ENCODE data around the gene DIPK1B.
A peak's percentile ranks its signal among the peaks of the same experiment; 100 is the strongest.

DIPK1B gene

DNA sequence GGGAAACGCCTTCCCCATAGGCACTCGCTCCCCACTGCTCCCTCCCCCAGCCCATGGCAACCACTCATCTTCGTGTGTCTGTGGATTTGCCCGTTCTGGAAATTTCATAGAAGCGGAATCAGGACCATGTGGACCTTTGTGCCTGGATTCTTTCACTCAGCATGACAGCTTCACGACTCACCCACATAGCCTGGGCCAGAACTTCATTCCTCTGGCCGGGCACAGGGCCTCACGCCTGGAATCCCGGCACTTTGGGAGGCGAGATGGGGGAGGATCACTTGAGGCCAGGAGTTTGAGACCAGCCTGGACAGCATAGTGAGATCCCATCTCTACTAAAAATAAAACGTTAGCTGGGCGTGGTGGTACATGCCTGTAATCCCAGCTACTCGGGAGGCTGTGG lies 12.1 kb upstream of the DIPK1B start:
- H2AK5ac ChIP-seq (ENCODE audit: low read length) = no peak overlapping the region
- no peaks in the 10 kb centered on the region for H3K27me3 ChIP-seq (ENCODE audit: insufficient read depth, low read length)
- no peak overlapping the region for H2BK5ac ChIP-seq (ENCODE audit: low read depth, low read length, poor library complexity)
- H4K91ac ChIP-seq (ENCODE audit: low read depth, low read length) = no peak overlapping the region
- no peaks in the 10 kb centered on the region for H3K79me2 ChIP-seq (ENCODE audit: control insufficient read depth, insufficient read depth, low read length, poor library complexity)
- no peak overlapping the region for H2BK12ac ChIP-seq (ENCODE audit: low read length)
- no peaks in the 10 kb centered on the region for H3K79me1 ChIP-seq (ENCODE audit: low read length)
- peaks cover 0 to 8% of the 10 kb centered on the region in 2 experiments for H3K4me1 ChIP-seq (ENCODE audit: control insufficient read depth in 1 of 2, insufficient read depth in 2 of 2, low read length in 2 of 2)
- H3K9ac ChIP-seq (ENCODE audit: low read length) = no peak overlapping the region
- H3K9me3 ChIP-seq (ENCODE audit: insufficient read depth, low read depth, low read length) = peaks cover 3% of the 10 kb centered on the region
- H4K8ac ChIP-seq (ENCODE audit: low read depth, low read length) = no peak overlapping the region
- no peaks in the 10 kb centered on the region for H3K36me3 ChIP-seq (ENCODE audit: control insufficient read depth in 1 of 2, insufficient read depth in 2 of 2, low read length in 2 of 2)
- no peak overlapping the region for H3K18ac ChIP-seq (ENCODE audit: low read length)
- H2AFZ ChIP-seq (ENCODE audit: insufficient read depth, low read length, poor library complexity) = no peak overlapping the region
- H2BK120ac ChIP-seq (ENCODE audit: insufficient read depth, low read length, poor library complexity) = no peak overlapping the region
- no peak overlapping the region for H3K14ac ChIP-seq (ENCODE audit: low read length)
- no peak overlapping the region for H3K4ac ChIP-seq (ENCODE audit: low read depth, low read length)
- no peak overlapping the region for H3K23ac ChIP-seq (ENCODE audit: low read length)
- H3K27ac ChIP-seq (ENCODE audit: low read depth, low read length) = no peak overlapping the region
- no peak overlapping the region for H3K4me2 ChIP-seq (ENCODE audit: low read length)
- no CpG with 5 or more reads among the region's 13 CpGs for whole genome bisulfite sequencing (ENCODE audit: extremely low coverage, insufficient coverage, insufficient read length)
- peak; percentile 24 to 29 for DNase-seq
- H4K12ac ChIP-seq (ENCODE audit: low read depth, low read length) = no peak overlapping the region
- H3K4me3 ChIP-seq (ENCODE audit: low read depth, low read length) = no peak overlapping the region

DNA sequence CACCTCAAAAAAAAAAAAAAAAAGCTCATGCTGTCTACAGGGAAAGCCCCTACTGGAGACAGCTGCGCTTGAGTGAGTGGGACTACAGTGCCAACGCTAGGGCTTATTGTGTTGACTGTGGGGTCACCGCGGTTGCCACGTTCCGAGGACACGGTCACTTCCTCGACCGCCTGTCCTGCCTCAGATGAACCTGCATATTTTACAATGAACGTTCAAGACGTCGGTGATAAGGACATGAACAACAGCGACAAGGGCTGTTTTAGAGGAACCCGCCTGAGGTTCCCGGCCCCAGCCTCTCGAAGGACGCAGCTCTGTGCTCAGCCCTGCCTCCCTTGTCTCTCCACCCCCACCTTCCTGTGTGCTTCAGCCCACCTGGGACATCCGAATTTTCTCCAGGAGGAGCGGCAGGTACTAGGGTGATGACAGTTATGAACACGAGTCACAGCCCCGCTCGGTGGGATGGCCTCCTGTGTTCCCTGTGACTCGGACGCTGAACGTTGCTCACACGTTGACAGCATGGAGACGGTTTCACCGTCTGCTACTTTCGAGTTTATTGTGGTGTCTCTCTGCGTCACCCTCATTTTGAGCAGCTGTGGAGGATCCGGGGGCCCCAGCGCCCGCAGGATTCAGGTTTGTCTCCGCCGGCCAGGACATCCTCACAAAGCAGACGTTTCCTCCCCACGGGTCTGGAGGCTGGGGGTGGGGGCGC lies 11.3 kb upstream of the DIPK1B start:
- Histone ChIP-seq H3K79me1 (ENCODE audit: low read length) (no peaks in the 10 kb centered on the region), H3K4me1 (ENCODE audit: control insufficient read depth in 1 of 2, insufficient read depth in 2 of 2, low read length in 2 of 2) (peaks cover 0 to 8% of the 10 kb centered on the region in 2 experiments), H2BK12ac (ENCODE audit: low read length) (no peak overlapping the region), H3K18ac (ENCODE audit: low read length) (no peak overlapping the region), H3K79me2 (ENCODE audit: control insufficient read depth, insufficient read depth, low read length, poor library complexity) (no peaks in the 10 kb centered on the region), H4K91ac (ENCODE audit: low read depth, low read length) (no peak overlapping the region), H3K4ac (ENCODE audit: low read depth, low read length) (no peak overlapping the region), H4K8ac (ENCODE audit: low read depth, low read length) (no peak overlapping the region), H3K23ac (ENCODE audit: low read length) (no peak overlapping the region), H4K12ac (ENCODE audit: low read depth, low read length) (no peak overlapping the region), H2AFZ (ENCODE audit: insufficient read depth, low read length, poor library complexity) (no peak overlapping the region), H2BK120ac (ENCODE audit: insufficient read depth, low read length, poor library complexity) (no peak overlapping the region), H3K27ac (ENCODE audit: low read depth, low read length) (no peak overlapping the region), H2BK5ac (ENCODE audit: low read depth, low read length, poor library complexity) (no peak overlapping the region), H3K27me3 (ENCODE audit: insufficient read depth, low read length) (no peaks in the 10 kb centered on the region), H3K4me2 (ENCODE audit: low read length) (no peak overlapping the region), H3K9me3 (ENCODE audit: insufficient read depth, low read depth, low read length) (peaks cover 3% of the 10 kb centered on the region), H3K36me3 (ENCODE audit: control insufficient read depth in 1 of 2, insufficient read depth in 2 of 2, low read length in 2 of 2) (no peaks in the 10 kb centered on the region), H3K14ac (ENCODE audit: low read length) (no peak overlapping the region), H2AK5ac (ENCODE audit: low read length) (no peak overlapping the region), H3K4me3 (ENCODE audit: low read depth, low read length) (no peak overlapping the region), H3K9ac (ENCODE audit: low read length) (no peak overlapping the region)
- WGBS (ENCODE audit: extremely low coverage, insufficient coverage, insufficient read length) = no CpG with 5 or more reads among the region's 38 CpGs
- DNase-seq = no peak

DNA sequence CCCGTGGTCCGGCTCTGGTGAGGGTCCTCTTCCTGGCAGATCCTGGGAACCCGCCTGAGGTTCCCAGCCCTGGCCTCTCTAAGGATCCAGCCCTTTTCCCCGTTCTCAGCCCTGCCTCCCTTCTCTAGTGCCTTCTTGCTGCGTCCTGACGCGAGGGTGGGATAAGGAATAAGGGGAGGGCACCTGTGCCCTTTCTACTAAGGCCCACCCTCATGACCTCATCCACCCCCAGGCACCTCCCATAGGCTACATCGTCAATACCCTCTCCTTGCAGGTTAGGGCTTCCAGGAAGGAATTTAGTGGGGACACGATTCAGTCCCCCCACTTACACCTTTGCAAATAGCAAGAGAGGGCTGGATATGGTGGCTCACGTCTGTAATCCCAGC lies 10.7 kb upstream of the DIPK1B start:
- no peak overlapping the region for H3K23ac ChIP-seq (ENCODE audit: low read length)
- no peaks in the 10 kb centered on the region for H3K79me1 ChIP-seq (ENCODE audit: low read length)
- no CpG with 5 or more reads among the region's 10 CpGs for WGBS (ENCODE audit: extremely low coverage, insufficient coverage, insufficient read length)
- H2BK12ac ChIP-seq (ENCODE audit: low read length) = no peak overlapping the region
- no peaks in the 10 kb centered on the region for H3K79me2 ChIP-seq (ENCODE audit: control insufficient read depth, insufficient read depth, low read length, poor library complexity)
- H2AK5ac ChIP-seq (ENCODE audit: low read length) = no peak overlapping the region
- H3K9ac ChIP-seq (ENCODE audit: low read length) = no peak overlapping the region
- no peak overlapping the region for H3K4me2 ChIP-seq (ENCODE audit: low read length)
- peaks cover 3% of the 10 kb centered on the region for H3K9me3 ChIP-seq (ENCODE audit: insufficient read depth, low read depth, low read length)
- no peak overlapping the region for H4K8ac ChIP-seq (ENCODE audit: low read depth, low read length)
- H2AFZ ChIP-seq (ENCODE audit: insufficient read depth, low read length, poor library complexity) = no peak overlapping the region
- no peak overlapping the region for H2BK120ac ChIP-seq (ENCODE audit: insufficient read depth, low read length, poor library complexity)
- no peak overlapping the region for H3K18ac ChIP-seq (ENCODE audit: low read length)
- H3K36me3 ChIP-seq (ENCODE audit: control insufficient read depth in 1 of 2, insufficient read depth in 2 of 2, low read length in 2 of 2) = no peaks in the 10 kb centered on the region
- H2BK5ac ChIP-seq (ENCODE audit: low read depth, low read length, poor library complexity) = no peak overlapping the region
- H3K27me3 ChIP-seq (ENCODE audit: insufficient read depth, low read length) = no peaks in the 10 kb centered on the region
- H3K27ac ChIP-seq (ENCODE audit: low read depth, low read length) = no peak overlapping the region
- DNase-seq = no peak
- no peak overlapping the region for H4K91ac ChIP-seq (ENCODE audit: low read depth, low read length)
- peaks cover 0 to 8% of the 10 kb centered on the region in 2 experiments for H3K4me1 ChIP-seq (ENCODE audit: control insufficient read depth in 1 of 2, insufficient read depth in 2 of 2, low read length in 2 of 2)
- H4K12ac ChIP-seq (ENCODE audit: low read depth, low read length) = no peak overlapping the region
- H3K4me3 ChIP-seq (ENCODE audit: low read depth, low read length) = no peak overlapping the region
- no peak overlapping the region for H3K4ac ChIP-seq (ENCODE audit: low read depth, low read length)
- no peak overlapping the region for H3K14ac ChIP-seq (ENCODE audit: low read length)

DNA sequence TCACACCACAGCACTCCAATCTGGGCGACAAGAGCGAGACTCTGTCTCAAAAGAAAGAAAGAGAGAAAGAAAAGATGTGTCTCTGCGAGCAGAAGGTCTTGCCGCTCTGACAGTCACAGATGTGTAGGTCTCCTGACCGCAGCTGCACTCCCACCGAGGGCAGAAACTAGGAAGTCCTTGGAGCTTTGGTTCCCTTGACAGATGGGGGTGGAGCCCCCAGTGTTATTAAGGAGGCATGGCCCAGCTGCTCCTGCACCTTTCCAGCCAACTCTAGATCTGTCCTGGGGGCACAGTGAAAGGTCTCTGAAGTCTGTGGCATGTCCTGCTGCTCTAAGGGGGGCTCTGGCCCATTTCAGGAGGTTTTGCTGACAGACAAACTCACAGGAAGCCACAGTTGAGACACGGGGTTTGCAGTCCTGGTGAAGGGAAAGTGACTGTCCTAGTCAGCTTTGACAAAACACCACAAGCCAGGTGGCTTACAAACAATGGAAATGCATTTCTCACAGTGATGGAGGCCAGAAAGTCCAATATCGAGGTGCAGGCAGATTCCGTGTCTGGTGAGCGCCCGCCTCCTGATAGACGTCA lies 9.0 kb upstream of the DIPK1B start:
- H3K4ac ChIP-seq (ENCODE audit: low read depth, low read length) = no peak overlapping the region
- H2BK5ac ChIP-seq (ENCODE audit: low read depth, low read length, poor library complexity) = no peak overlapping the region
- no peak overlapping the region for H4K91ac ChIP-seq (ENCODE audit: low read depth, low read length)
- H2AFZ ChIP-seq (ENCODE audit: insufficient read depth, low read length, poor library complexity) = no peak overlapping the region
- H4K12ac ChIP-seq (ENCODE audit: low read depth, low read length) = no peak overlapping the region
- H3K27me3 ChIP-seq (ENCODE audit: insufficient read depth, low read length) = no peaks in the 10 kb centered on the region
- no peak overlapping the region for H3K4me2 ChIP-seq (ENCODE audit: low read length)
- no peak overlapping the region for H2BK120ac ChIP-seq (ENCODE audit: insufficient read depth, low read length, poor library complexity)
- no peak overlapping the region for H2BK12ac ChIP-seq (ENCODE audit: low read length)
- H3K4me1 ChIP-seq (ENCODE audit: control insufficient read depth in 1 of 2, insufficient read depth in 2 of 2, low read length in 2 of 2) = peaks cover 0 to 5% of the 10 kb centered on the region in 2 experiments
- no peak overlapping the region for H3K4me3 ChIP-seq (ENCODE audit: low read depth, low read length)
- H2AK5ac ChIP-seq (ENCODE audit: low read length) = no peak overlapping the region
- H3K23ac ChIP-seq (ENCODE audit: low read length) = no peak overlapping the region
- no peak overlapping the region for H3K18ac ChIP-seq (ENCODE audit: low read length)
- WGBS (ENCODE audit: extremely low coverage, insufficient coverage, insufficient read length) = no CpG with 5 or more reads among the region's 12 CpGs
- no peaks in the 10 kb centered on the region for H3K9me3 ChIP-seq (ENCODE audit: insufficient read depth, low read depth, low read length)
- H3K9ac ChIP-seq (ENCODE audit: low read length) = no peak overlapping the region
- no peaks in the 10 kb centered on the region for H3K79me2 ChIP-seq (ENCODE audit: control insufficient read depth, insufficient read depth, low read length, poor library complexity)
- H3K36me3 ChIP-seq (ENCODE audit: control insufficient read depth in 1 of 2, insufficient read depth in 2 of 2, low read length in 2 of 2) = no peaks in the 10 kb centered on the region
- H3K14ac ChIP-seq (ENCODE audit: low read length) = no peak overlapping the region
- no peak overlapping the region for H3K27ac ChIP-seq (ENCODE audit: low read depth, low read length)
- DNase-seq = no peak
- no peak overlapping the region for H4K8ac ChIP-seq (ENCODE audit: low read depth, low read length)
- H3K79me1 ChIP-seq (ENCODE audit: low read length) = no peaks in the 10 kb centered on the region

All from trophoblast cell (in vitro differentiated cells and primary cell).